Pancreas (tissue), 10 donors: ENCODE measurements around the gene RAPGEF4. TPM values are rescaled to one million over a fixed set of nuclear protein-coding genes. Genes with fewer than 3 reads are reported as not detected.

Experiments used
- ATAC-seq, 4 donors: fragments of 200-7000 bp; cut with Tn5 transposase; one replicate each; pipeline versions ENCODE4 v1.8.0 to v1.9.1; 2020; ENCODE audit warnings: mild to moderate bottlenecking in 4 of 4, moderate library complexity in 4 of 4
- DNase-seq, 6 donors: peaks; one replicate each; pipeline ENCODE4 v3.0.0-alpha.2; 2020
- FAIRE-seq: peaks from 2 replicates; lab custom pipeline; 2012; peaks lifted over from hg19 to GRCh38; lab: Jason Lieb, UNC
- H3K27ac ChIP-seq, 4 donors: fragments of 200-600 bp; sonication (generic); 1 replicate in 3 of 4; 2 replicates in 1 of 4; pipeline versions ENCODE4 v1.5.0 to v1.8.0; 2020
- H3K27me3 ChIP-seq, 4 donors: fragments of 200-600 bp; one replicate each; pipeline ENCODE4 v1.8.0; 2021
- H3K36me3 ChIP-seq, 3 donors: fragments of 200-600 bp; sonication (generic) in 1 of 3; one replicate each; pipeline versions ENCODE4 v1.5.0 to v1.8.0; 2020 to 2021
- H3K4me1 ChIP-seq, 3 donors: fragments of 200-600 bp; one replicate each; pipeline ENCODE4 v1.8.0; 2021
- H3K4me3 ChIP-seq, 4 donors: fragments of 200-600 bp; sonication (generic) in 2 of 4; one replicate each; pipeline versions ENCODE4 v1.5.0 to v1.8.0; 2020 to 2021
- H3K9me3 ChIP-seq, 4 donors: fragments of 200-600 bp; one replicate each; pipeline ENCODE4 v1.8.0; 2021
- WGBS, 2 donors: extraction: QIAGEN DNeasy Blood & Tissue Kit; methylation state at CpG; one replicate each; pipeline ENCODE4 v1.1.7; 2013; 5-methylcytosine and 5-hydroxymethylcytosine counted together
- intact Hi-C, 3 donors: fragments of 100-400 bp; cut with DNase I; formaldehyde crosslinking; loops; one replicate each; pipeline versions ENCODE4 v1.11.1 to v1.14.2; 2022
- polyA plus RNA-seq, 2 donors: library from polyadenylated mRNA; stranded (reverse); fragments of 200-250 nt; gene quantifications; one replicate each; pipeline ENCODE4 v1.2.3, GENCODE V29; 2013
- total RNA-seq, 6 donors: library from RNA; stranded (reverse); fragmentation: NEBNext Ultra II Directional in 4 of 6; extraction: Animal tissue kit (Norgen Biotek cat#: 25700) in 4 of 6; gene quantifications; one replicate each; pipeline versions ENCODE4 v1.2.1 to v1.2.4, GENCODE V29; 2021 to 2023
- TF ChIP-seq, protein P1 (sequence below), 4 donors: fragments of 200-600 bp; sonication (generic) in 3 of 4; IDR thresholded peaks; one replicate each; pipeline versions ENCODE4 v1.5.0 to v1.8.0; 2021; ENCODE audit warnings: antibody characterized with exemption in 4 of 4
- donor health status: healthy with polysubstance abuse.
- donor health status: DM: no; HTN: no; CAD: no; lungs with moderate emphysema.
- donor health status: DM: no; HTN: no; CAD: no.
- donor health status: control.
- donor health status: control.
- donor health status: Bipolar disorder and iron deficiency.
- donor health status: DM: yes; HTN: yes; CAD: no.
- donor health status: DM: no; HTN: no; CAD: no.
- donor health status: DM: no; HTN: no; CAD: no.
- donor health status: DM: yes; HTN: yes; CAD: no.

The RAPGEF4 gene
- total and polyA plus RNA-seq, 8 donors, result 2.1 to 9.0 (median 5.1) TPM

DNA sequence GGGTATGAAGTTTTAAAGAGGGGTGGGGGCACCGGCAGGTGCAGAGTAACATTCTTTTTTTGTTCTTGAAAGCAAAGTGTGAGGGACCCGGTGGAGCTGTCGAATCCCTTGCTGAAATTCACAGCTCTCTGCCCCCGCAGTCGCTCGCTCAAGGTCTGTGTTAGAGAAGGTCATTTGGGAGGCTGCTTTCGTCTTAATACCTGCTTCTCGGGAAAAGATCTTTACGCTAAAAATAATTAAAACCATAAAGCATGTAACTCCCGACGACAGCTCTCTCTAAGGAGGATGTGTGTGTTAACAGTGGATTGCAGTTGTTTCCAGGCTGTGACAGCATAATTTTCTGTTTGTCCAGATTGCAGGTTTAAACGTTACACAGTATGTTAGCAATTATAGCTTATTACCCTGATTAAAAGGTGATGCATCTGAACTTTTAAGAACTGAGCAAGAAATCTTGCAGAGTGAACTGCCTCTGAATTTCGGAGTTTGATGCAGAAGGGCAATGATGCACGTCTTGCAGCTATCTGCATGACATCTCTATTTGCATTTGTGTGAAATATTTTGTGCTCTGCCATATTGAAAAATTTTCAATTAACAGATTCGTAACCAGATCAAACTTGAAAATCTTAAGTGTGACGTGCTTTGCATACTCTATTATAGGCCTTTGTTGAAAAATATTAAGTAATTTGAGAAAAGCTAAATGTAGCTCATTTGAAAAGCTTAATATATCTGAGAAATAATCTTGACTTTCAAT is 954 bp downstream of the RAPGEF4 start:
- peak overlapping the region; percentile 21 to 67 (median 57) for H3K4me3 ChIP-seq
- H3K36me3 ChIP-seq, result no peaks in the 10 kb centered on the region
- intact Hi-C loops, result no loop called here
- H3K9me3 ChIP-seq, result no peaks in the 10 kb centered on the region
- FAIRE-seq (no peak), ATAC-seq (peak; percentile 28 to 41 (median 39)), DNase-seq (no peak)
- TF ChIP-seq, protein P1, sequence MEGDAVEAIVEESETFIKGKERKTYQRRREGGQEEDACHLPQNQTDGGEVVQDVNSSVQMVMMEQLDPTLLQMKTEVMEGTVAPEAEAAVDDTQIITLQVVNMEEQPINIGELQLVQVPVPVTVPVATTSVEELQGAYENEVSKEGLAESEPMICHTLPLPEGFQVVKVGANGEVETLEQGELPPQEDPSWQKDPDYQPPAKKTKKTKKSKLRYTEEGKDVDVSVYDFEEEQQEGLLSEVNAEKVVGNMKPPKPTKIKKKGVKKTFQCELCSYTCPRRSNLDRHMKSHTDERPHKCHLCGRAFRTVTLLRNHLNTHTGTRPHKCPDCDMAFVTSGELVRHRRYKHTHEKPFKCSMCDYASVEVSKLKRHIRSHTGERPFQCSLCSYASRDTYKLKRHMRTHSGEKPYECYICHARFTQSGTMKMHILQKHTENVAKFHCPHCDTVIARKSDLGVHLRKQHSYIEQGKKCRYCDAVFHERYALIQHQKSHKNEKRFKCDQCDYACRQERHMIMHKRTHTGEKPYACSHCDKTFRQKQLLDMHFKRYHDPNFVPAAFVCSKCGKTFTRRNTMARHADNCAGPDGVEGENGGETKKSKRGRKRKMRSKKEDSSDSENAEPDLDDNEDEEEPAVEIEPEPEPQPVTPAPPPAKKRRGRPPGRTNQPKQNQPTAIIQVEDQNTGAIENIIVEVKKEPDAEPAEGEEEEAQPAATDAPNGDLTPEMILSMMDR (IDR thresholded peaks at IDR 0.05), result no peak
- H3K27me3 ChIP-seq, result no peaks in the 10 kb centered on the region
- no peaks in the 10 kb centered on the region for H3K4me1 ChIP-seq
- 21 to 23% methylated on average over 16 of the region's 16 CpGs for WGBS, 2 donors
- no peak overlapping the region for H3K27ac ChIP-seq

DNA sequence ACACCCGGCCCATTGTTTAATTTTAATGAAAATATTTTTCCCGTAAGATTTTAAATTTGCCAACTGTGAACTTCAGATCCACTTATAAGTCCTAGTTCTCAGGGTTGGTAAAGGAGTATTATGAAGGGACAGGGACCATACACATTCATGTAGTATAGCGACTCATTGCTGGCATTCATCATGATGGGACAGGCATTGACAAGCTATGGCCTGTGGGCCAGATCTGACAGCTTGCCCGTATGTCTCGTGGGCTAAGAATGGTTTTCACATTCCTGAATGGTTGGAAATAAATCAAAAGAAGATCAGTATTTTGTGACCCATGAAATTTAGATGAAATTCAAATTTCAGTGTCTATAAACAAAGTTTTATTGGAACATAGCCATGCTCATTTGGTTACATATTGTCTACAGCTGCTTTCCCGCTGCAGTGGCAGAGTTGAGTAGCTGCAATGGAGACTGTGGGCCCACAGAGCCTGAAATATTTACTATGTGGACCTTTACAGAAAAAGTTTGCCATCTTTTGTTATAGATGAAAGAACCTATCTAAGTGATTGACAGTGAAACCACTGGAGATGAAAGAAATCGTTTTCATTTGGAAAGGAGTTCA is 4.1 kb downstream of the RAPGEF4 start:
- FAIRE-seq (no peak), DNase-seq (no peak), ATAC-seq (no peak)
- intact Hi-C loops, result no loop called here
- TF ChIP-seq, protein P1 (IDR thresholded peaks at IDR 0.05), result no peak
- Histone ChIP-seq H3K36me3 (no peaks in the 10 kb centered on the region), H3K27me3 (no peaks in the 10 kb centered on the region), H3K27ac (no peak overlapping the region), H3K9me3 (peaks cover 0 to 4% (median 0%) of the 10 kb centered on the region in 4 donors), H3K4me3 (no peak overlapping the region), H3K4me1 (no peaks in the 10 kb centered on the region)
- WGBS, 2 donors, result 87 to 93% methylated on average over 7 of the region's 7 CpGs

DNA sequence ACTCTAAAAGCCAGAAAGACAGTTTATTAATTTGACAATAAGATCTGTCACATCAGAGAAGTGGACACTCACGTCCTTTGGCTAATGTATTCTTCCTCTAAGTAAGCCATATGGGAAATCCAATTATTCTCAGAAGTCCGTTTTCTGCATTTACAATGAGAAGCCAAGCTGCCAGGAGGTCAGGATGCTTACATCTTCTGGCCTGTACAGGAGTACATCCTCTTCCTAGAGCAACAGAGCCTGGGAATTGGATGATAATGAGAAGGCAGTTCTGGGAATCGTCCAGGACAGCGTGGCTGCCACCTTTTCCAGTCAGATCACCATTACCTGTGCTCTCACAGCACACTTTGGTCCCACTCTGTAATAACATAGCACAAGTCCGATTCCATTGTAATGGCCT is 5.2 kb downstream of the RAPGEF4 start:
- intact Hi-C loops, result no loop called here
- Histone ChIP-seq H3K27me3 (no peaks in the 10 kb centered on the region), H3K9me3 (peaks cover 0 to 4% (median 0%) of the 10 kb centered on the region in 4 donors), H3K27ac (no peak overlapping the region), H3K4me1 (no peaks in the 10 kb centered on the region), H3K4me3 (no peak overlapping the region), H3K36me3 (no peaks in the 10 kb centered on the region)
- DNase-seq, result no peak
- TF ChIP-seq, protein P1 (IDR thresholded peaks at IDR 0.05), result no peak
- ATAC-seq, result no peak
- 76 to 83% methylated on average over 5 of the region's 5 CpGs for WGBS, 2 donors
- no peak for FAIRE-seq

DNA sequence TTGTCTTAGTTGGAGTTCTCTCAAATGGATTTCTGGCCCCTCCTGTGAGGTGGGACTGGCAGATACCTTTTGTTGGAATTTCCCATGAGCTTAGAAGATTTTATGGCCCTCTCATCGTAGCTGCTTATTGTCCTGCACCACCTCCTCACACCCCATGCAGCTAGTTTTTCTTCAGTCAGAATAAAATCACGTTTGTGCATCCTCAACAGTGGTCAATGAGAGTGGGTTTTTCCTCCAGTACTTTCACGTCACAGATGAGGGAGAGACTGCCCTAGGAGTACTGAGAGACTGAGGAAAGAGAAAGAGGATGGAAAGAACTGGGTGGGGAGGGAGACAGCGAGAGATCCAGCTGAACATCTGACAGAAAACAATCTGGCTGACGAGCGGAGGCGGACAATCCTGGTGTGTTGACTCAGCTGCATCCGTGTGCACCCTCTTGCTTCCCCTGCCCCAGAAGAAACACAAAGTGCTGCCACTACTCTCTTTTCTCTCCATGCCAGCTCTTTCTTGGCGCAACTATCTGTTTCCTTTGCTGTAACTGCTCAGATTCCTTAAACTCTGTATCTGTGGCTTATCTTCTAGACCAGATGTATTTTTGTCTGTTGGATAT is 7.4 kb downstream of the RAPGEF4 start:
- Histone ChIP-seq H3K27ac (no peak overlapping the region), H3K9me3 (peaks cover 0 to 4% (median 0%) of the 10 kb centered on the region in 4 donors), H3K4me1 (no peaks in the 10 kb centered on the region), H3K4me3 (no peak overlapping the region), H3K36me3 (no peaks in the 10 kb centered on the region), H3K27me3 (no peaks in the 10 kb centered on the region)
- intact Hi-C loops, result no loop called here
- DNase-seq, result no peak
- WGBS, 2 donors, result 63 to 64% methylated on average over 9 of the region's 9 CpGs
- no peak for FAIRE-seq
- peak in 1 of 4 donors; percentile 52 for ATAC-seq
- TF ChIP-seq, protein P1 (IDR thresholded peaks at IDR 0.05), result no peak
